GM23338 (cell line): ENCODE data around the gene EIF4E2. TPM values are rescaled to one million over a fixed set of nuclear protein-coding genes. Genes with fewer than 3 reads are reported as not detected.
A peak's percentile ranks its signal among the peaks of the same experiment; 100 is the strongest.

ENCODE experiments used
- ATAC-seq: fragments of 200-7000 bp; cut with Tn5 transposase; 3 replicates; pipeline ENCODE4 v1.9.1; 2020
- DNase-seq: peaks from one replicate; pipeline ENCODE4 v3.0.0-alpha.2; 2015; ENCODE audit warnings: low spot score
- H2AFZ ChIP-seq: fragments of 200-600 bp; sonication (generic); 2 replicates; pipeline ENCODE4 v1.8.0; 2016; ENCODE audit warnings: antibody characterized with exemption, mild to moderate bottlenecking, moderate library complexity
- H3F3A ChIP-seq: fragments of 200-600 bp; sonication (generic); replicated peaks from 2 replicates; pipeline ENCODE4 v1.8.0; 2017; ENCODE audit warnings: antibody characterized with exemption, mixed run types, low read depth
- H3K27ac ChIP-seq: fragments of 200-600 bp; sonication (generic); 2 replicates; pipeline ENCODE4 v1.6.1; 2016; ENCODE audit warnings: low read depth
- H3K27me3 ChIP-seq: fragments of 200-600 bp; sonication (generic); 2 replicates; pipeline ENCODE4 v1.8.0; 2016; ENCODE audit warnings: mild to moderate bottlenecking, mixed run types, moderate library complexity; ENCODE audit not compliant: insufficient read depth
- H3K36me3 ChIP-seq: fragments of 200-600 bp; sonication (generic); 2 replicates; pipeline ENCODE4 v1.8.0; 2016; ENCODE audit warnings: mild to moderate bottlenecking; ENCODE audit not compliant: insufficient read depth
- H3K4me1 ChIP-seq: fragments of 200-600 bp; sonication (generic); 2 replicates; pipeline ENCODE4 v1.8.0; 2016; ENCODE audit warnings: mild to moderate bottlenecking, moderate library complexity; ENCODE audit not compliant: insufficient read depth
- H3K4me2 ChIP-seq: fragments of 200-600 bp; sonication (generic); 2 replicates; pipeline ENCODE4 v1.7.1; 2017; ENCODE audit warnings: mixed run types
- H3K4me3 ChIP-seq: fragments of 200-600 bp; sonication (generic); 2 replicates; pipeline ENCODE4 v1.6.1; 2016; ENCODE audit warnings: mixed run types
- H3K79me2 ChIP-seq: fragments of 200-600 bp; sonication (generic); replicated peaks from 2 replicates; pipeline ENCODE4 v1.8.0; 2017; ENCODE audit warnings: mild to moderate bottlenecking; ENCODE audit not compliant: insufficient read depth
- H3K9me2 ChIP-seq: fragments of 200-600 bp; sonication (generic); 2 replicates; pipeline ENCODE4 v1.8.0; 2017; ENCODE audit not compliant: insufficient read depth
- H4K20me1 ChIP-seq: fragments of 200-600 bp; sonication (generic); replicated peaks from 2 replicates; pipeline ENCODE4 v1.8.0; 2017; ENCODE audit warnings: mild to moderate bottlenecking; ENCODE audit not compliant: insufficient read depth
- H3K27ac Mint-ChIP-seq: 2 replicates; pipeline ENCODE4 v1.8.0; 2020; ENCODE audit warnings: inconsistent platforms, mild to moderate bottlenecking, moderate library complexity, mixed read lengths
- H3K27me3 Mint-ChIP-seq: 3 replicates; pipeline ENCODE4 v1.8.0; 2022; ENCODE audit warnings: low read depth, mild to moderate bottlenecking, moderate library complexity, mixed read lengths, inconsistent platforms; ENCODE audit not compliant: insufficient read depth, poor library complexity
- H3K36me3 Mint-ChIP-seq: 3 replicates; pipeline ENCODE4 v1.8.0; 2021; ENCODE audit warnings: low read depth, mild to moderate bottlenecking, inconsistent platforms, moderate library complexity, mixed read lengths
- H3K4me1 Mint-ChIP-seq: 3 replicates; pipeline ENCODE4 v1.8.0; 2020; ENCODE audit warnings: mild to moderate bottlenecking, inconsistent platforms, mixed read lengths
- H3K4me3 Mint-ChIP-seq: 3 replicates; pipeline ENCODE4 v1.8.0; 2021; ENCODE audit warnings: moderate library complexity, mild to moderate bottlenecking, inconsistent platforms, mixed read lengths
- H3K9me3 Mint-ChIP-seq: 3 replicates; pipeline ENCODE4 v1.8.0; 2020; ENCODE audit warnings: moderate library complexity, mild to moderate bottlenecking, inconsistent platforms, mixed read lengths
- CTCF ChIP-seq, 2 experiments: fragments of 200-600 bp in 1 of 2; sonication (generic) in 1 of 2; conservative IDR thresholded peaks; 2 replicates each; pipeline versions ENCODE4 v1.5.1 to v1.6.1; 2016 to 2017; ENCODE audit warnings: antibody characterized with exemption in 2 of 2, low read depth in 2 of 2, mild to moderate bottlenecking in 2 of 2, moderate library complexity in 1 of 2
- EZH2 ChIP-seq: fragments of 200-600 bp; sonication (generic); IDR thresholded peaks from one replicate; pipeline ENCODE4 v1.8.0; 2017; ENCODE audit warnings: antibody characterized with exemption, mild to moderate bottlenecking, low read depth; ENCODE audit not compliant: unreplicated experiment
- JUNB ChIP-seq: IDR thresholded peaks from one replicate; pipeline ENCODE4 v1.6.1; 2016; ENCODE audit warnings: antibody characterized with exemption; ENCODE audit not compliant: unreplicated experiment
- NANOG ChIP-seq: IDR thresholded peaks from 2 replicates; pipeline ENCODE4 v1.6.1; 2016; ENCODE audit warnings: antibody characterized with exemption, borderline replicate concordance
- POLR2AphosphoS5 ChIP-seq: IDR thresholded peaks from 2 replicates; pipeline ENCODE4 v1.6.1; 2016; ENCODE audit warnings: antibody characterized with exemption, low read depth
- REST ChIP-seq: IDR thresholded peaks from one replicate; pipeline ENCODE4 v1.6.1; 2018; ENCODE audit warnings: antibody characterized with exemption; ENCODE audit not compliant: unreplicated experiment
- ZNF114 ChIP-seq: fragments of 250-450 bp; sonication (Bioruptor Pico); IDR thresholded peaks from 2 replicates; pipeline ENCODE4 v1.5.0; 2020; ENCODE audit warnings: mild to moderate bottlenecking, moderate library complexity
- ZNF331 ChIP-seq: fragments of 250-450 bp; sonication (Bioruptor Pico); IDR thresholded peaks from 2 replicates; pipeline ENCODE4 v1.5.0; 2020; ENCODE audit warnings: low read depth, mild to moderate bottlenecking, moderate library complexity
- ZNF462 ChIP-seq: fragments of 250-450 bp; sonication (Bioruptor Pico); IDR thresholded peaks from 2 replicates; pipeline ENCODE4 v1.5.0; 2020; ENCODE audit warnings: mild to moderate bottlenecking, moderate library complexity
- polyA plus RNA-seq: library from polyadenylated mRNA; unstranded; fragments of >200 nt; fragmentation: Nextera tagmentation; extraction: Ambion mirVana; gene quantifications from 2 replicates; pipeline ENCODE4 v1.2.1, GENCODE V29; 2016
- total RNA-seq: library from RNA; depleted of rRNA; stranded (reverse); fragments of >200 nt; shearing (Covaris generic); gene quantifications from 2 replicates; pipeline ENCODE4 v1.2.3, GENCODE V29; 2014

The EIF4E2 gene
- total and polyA plus RNA-seq, 2 experiments from 2014 or later: 68.1 to 152 TPM

GRCh38 chr2:232521098-232521497 lies 29.4 kb upstream of the EIF4E2 start (continued):
- no peak for TF ChIP-seq CTCF (conservative IDR thresholded peaks at IDR 0.05; ENCODE audit: low read depth in 2 of 2)
- no peak for TF ChIP-seq NANOG
- no peak for TF ChIP-seq ZNF114
- TF ChIP-seq ZNF331 (CRISPR knock-in tag): no peak
- TF ChIP-seq JUNB: no peak
- TF ChIP-seq EZH2: no peak
- no peak for TF ChIP-seq POLR2AphosphoS5

- Mint-ChIP-seq H3K27ac (no peak overlapping the region), H3K36me3 (no peaks in the 10 kb centered on the region; the same call in 2 of the 3 replicates), H3K9me3 (no peaks in the 10 kb centered on the region), H3K27me3 (peaks cover 38% of the 10 kb centered on the region), H3K4me1 (peaks cover 17% of the 10 kb centered on the region), H3K4me3 (no peak overlapping the region)
- H3K79me2 ChIP-seq: no peaks in the 10 kb centered on the region
- no peaks in the 10 kb centered on the region for H4K20me1 ChIP-seq
- H2AFZ ChIP-seq: peak overlapping the region; percentile 72
- TF ChIP-seq ZNF462 (CRISPR knock-in tag) (no peak), REST (no peak), EZH2 (peak; percentile 53), ZNF114 (no peak), CTCF (conservative IDR thresholded peaks at IDR 0.05; ENCODE audit: low read depth in 2 of 2) (peak; percentile 58 to 80), POLR2AphosphoS5 (no peak)
- DNase-seq (peak; percentile 66), ATAC-seq (peak; percentile 42)
- H3K4me3 ChIP-seq: peak overlapping the region; percentile 53
- no peaks in the 10 kb centered on the region for H3K9me2 ChIP-seq
- peaks cover 44% of the 10 kb centered on the region for H3K27me3 ChIP-seq
- H3K27ac ChIP-seq: no peak overlapping the region
- 0 out of 2 replicates have a peak, but pooled peaks cover 3% of the 10 kb centered on the region for H3F3A ChIP-seq
- peak overlapping the region; percentile 73 for H3K4me2 ChIP-seq
- no peaks in the 10 kb centered on the region for H3K36me3 ChIP-seq
- H3K4me1 ChIP-seq: no peaks in the 10 kb centered on the region; the same call in 1 of the 2 replicates
These were observed 28.4 kb upstream of the EIF4E2 start for GRCh38 chr2:232521959-232522622.
